ENCODE measurements around the gene PGK1. TPM values are rescaled to one million over a fixed set of nuclear protein-coding genes. Genes with fewer than 3 reads are reported as not detected.
A peak's percentile ranks its signal among the peaks of the same experiment; 100 is the strongest.
"Not testable (repeated sequence)": the region's sequence is repeated elsewhere in the genome, so short reads cannot be mapped to it uniquely, and the experiment has no call there.

The PGK1 gene
- total and polyA plus RNA-seq, 8 donors: 270 to 420 (median 293) TPM

DNA sequence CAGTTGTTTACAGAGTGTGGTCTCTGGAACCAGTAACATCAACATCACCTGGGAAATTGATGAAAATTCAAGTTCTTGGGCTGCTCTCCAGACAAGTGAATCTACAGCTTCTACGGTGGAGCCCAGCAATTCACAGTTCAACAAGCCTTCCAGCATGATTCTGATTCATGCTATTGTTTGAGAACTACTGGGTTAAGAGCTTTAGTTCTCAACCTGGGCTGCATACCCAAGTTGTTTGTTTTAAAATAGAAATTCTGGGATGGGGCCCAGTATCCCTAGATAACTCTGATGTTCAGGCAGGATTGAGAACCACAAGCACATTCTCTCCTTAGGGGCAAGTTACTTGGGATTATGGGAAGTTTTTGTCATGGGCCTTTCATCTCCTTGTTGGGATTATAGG lies 37.9 kb upstream of the PGK1 start:
- Histone ChIP-seq H3K27me3 (no peaks in the 10 kb centered on the region), H3K4me3 (no peak overlapping the region), H3K9me3 (peaks cover 0 to 4% of the 10 kb centered on the region in 2 donors), H3K4me1 (no peaks in the 10 kb centered on the region), H3K36me3 (no peaks in the 10 kb centered on the region), H3K27ac (no peak overlapping the region)
- TF ChIP-seq, protein P1, sequence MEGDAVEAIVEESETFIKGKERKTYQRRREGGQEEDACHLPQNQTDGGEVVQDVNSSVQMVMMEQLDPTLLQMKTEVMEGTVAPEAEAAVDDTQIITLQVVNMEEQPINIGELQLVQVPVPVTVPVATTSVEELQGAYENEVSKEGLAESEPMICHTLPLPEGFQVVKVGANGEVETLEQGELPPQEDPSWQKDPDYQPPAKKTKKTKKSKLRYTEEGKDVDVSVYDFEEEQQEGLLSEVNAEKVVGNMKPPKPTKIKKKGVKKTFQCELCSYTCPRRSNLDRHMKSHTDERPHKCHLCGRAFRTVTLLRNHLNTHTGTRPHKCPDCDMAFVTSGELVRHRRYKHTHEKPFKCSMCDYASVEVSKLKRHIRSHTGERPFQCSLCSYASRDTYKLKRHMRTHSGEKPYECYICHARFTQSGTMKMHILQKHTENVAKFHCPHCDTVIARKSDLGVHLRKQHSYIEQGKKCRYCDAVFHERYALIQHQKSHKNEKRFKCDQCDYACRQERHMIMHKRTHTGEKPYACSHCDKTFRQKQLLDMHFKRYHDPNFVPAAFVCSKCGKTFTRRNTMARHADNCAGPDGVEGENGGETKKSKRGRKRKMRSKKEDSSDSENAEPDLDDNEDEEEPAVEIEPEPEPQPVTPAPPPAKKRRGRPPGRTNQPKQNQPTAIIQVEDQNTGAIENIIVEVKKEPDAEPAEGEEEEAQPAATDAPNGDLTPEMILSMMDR (IDR thresholded peaks at IDR 0.05): no peak
- ATAC-seq (peak; percentile 56), DNase-seq (no peak)
- intact Hi-C loops (cut with DNase I): no loop called here

DNA sequence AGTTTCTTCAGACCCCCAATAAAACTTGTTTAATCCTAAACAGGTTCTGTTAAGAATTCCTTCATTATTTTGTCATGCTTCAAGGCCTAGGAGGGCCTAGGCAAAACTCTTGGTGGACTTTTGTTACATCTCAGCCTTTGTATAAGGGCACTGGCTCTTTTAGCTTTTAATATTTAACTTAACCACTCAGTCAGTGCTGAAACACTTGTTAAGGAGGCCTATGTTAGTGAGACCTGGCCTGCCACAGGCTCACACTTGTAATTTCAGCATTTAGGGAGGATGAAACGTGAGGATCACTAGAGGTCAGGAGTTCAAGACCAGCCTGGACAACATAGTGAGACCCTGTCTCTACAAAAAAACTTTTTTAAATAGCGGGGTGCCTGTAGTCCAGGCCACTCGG lies 32.7 kb upstream of the PGK1 start:
- Histone ChIP-seq H3K36me3 (no peaks in the 10 kb centered on the region), H3K4me1 (no peaks in the 10 kb centered on the region), H3K27me3 (no peaks in the 10 kb centered on the region), H3K4me3 (no peak overlapping the region), H3K27ac (no peak overlapping the region), H3K9me3 (peaks cover 0 to 9% of the 10 kb centered on the region in 2 donors)
- DNase-seq (peak in 1 of 4 donors; percentile 3), ATAC-seq (no peak)
- intact Hi-C loops (cut with DNase I): no loop called here
- TF ChIP-seq, protein P1 (IDR thresholded peaks at IDR 0.05): no peak

DNA sequence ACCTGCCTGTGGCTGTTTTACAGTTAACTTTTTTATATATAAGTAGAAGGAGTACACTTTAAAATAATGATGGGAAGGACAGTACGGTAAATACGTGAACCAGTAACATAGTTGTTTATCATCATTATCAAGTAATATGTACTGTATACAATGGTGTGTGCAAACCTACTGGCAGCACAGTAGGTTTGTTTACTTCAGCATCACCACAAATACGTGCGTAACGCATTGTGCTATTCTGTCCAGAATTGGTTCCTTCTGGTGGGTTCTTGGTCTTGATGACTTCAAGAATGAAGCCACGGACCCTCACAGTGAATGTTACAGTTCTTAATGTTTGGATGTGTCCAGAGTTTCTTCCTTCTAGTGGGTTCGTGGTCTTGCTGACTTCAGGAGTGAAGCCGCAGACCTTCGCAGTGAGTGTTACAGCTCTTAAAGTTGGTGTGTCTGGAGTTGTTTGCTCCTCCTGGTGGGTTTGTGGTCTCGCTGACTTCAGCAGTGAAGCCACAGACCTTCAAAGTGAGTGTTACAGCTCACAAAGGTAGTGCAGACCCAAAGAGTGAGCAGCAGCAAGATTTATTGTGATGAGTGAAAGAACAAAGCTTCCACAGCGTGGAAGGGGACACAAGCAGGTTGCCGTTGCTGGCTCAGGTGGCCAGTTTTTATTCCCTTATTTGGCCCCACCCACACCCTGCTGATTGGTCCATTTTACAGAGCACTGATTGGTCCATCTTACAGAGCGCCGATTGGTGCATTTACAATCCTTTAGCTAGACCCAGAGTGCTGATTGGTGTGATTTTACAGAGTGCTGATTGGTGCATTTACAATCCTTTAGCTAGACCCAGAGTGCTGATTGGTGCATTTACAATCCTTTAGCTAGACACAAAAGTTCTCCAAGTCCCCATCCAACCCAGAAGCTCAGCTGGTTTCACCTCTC lies 30.6 kb upstream of the PGK1 start:
- H3K36me3 ChIP-seq; H3K27ac ChIP-seq; intact Hi-C loops (cut with DNase I); ATAC-seq; DNase-seq; H3K4me1 ChIP-seq; H3K4me3 ChIP-seq; H3K9me3 ChIP-seq; H3K27me3 ChIP-seq: not testable (repeated sequence)

DNA sequence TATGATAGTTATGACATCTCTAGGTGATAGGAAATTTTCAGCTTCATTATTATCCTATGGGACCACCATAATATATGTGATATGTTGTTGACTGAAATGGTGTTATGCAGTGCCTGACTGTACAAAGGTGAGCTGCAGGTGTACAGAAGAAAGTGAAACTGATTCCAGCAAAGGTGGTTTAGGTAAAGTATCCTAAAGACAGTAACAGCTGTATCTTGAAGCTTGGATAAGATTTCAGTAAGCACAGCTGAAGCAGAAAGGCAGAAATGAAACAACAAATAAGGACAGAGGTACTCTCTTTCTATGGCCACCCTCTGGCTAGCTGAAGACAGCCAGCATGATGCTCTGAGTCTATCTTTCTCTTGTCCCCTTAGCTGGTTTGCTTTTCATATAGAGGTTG lies 30.0 kb upstream of the PGK1 start:
- Histone ChIP-seq H3K9me3 (peaks cover 0 to 5% of the 10 kb centered on the region in 2 donors), H3K4me1 (no peaks in the 10 kb centered on the region), H3K27me3 (no peaks in the 10 kb centered on the region), H3K36me3 (no peaks in the 10 kb centered on the region), H3K4me3 (no peak overlapping the region), H3K27ac (no peak overlapping the region)
- ATAC-seq (no peak), DNase-seq (no peak)
- TF ChIP-seq, protein P1 (IDR thresholded peaks at IDR 0.05): no peak
- intact Hi-C loops (cut with DNase I): no loop called here

DNA sequence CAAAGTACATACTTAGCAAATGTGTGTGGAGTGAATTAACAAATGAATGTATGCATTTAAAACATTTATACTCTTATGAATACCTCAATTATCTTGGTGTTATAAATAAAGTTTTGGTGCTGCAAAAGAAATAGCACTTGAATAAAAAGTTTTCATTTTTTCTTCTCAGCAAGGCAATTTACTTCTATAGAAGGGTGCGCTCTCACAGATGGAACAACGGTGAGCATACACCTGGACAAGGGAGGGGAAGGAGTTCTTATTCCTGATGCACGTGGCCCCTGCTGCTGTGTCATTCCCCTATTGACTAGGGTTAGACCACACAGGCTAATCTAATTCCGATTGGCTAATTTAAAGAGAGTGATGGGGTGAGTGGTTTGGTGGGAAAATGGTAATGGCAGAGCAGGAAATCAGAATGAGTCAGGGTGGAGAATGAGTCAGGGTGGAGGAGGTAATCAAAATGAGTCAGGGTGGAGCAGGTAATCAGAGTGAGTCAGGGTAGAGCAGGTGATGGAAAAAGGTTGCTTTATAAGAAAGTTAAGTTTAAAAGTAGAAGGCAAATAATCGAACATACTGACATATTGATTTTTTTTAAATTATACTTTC lies 28.2 kb upstream of the PGK1 start:
- no peak for ATAC-seq
- no peak overlapping the region for H3K4me3 ChIP-seq
- peaks cover 0 to 5% of the 10 kb centered on the region in 2 donors for H3K9me3 ChIP-seq
- TF ChIP-seq, protein P1 (IDR thresholded peaks at IDR 0.05): no peak
- DNase-seq: no peak
- no peaks in the 10 kb centered on the region for H3K4me1 ChIP-seq
- H3K27ac ChIP-seq: no peak overlapping the region
- intact Hi-C loops (cut with DNase I): no loop called here
- no peaks in the 10 kb centered on the region for H3K27me3 ChIP-seq
- no peaks in the 10 kb centered on the region for H3K36me3 ChIP-seq

DNA sequence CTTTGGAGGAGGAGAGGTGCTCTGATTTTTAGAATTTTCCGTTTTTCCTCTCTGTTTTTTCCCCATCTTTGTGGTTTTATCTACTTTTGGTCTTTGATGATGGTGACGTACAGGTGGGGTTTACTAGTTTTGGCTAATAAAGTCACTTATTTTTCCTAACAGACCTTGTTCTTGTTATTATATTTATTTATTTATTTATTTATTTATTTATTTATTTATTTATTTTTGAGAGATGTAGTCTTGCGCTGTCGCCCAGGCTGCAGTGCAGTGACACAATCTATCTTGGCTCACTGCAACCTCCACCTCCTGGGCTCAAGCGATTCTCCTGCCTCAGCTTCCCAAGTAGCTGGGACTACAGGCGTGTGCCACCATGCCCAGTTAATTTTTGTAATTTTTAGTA lies 22.6 kb upstream of the PGK1 start:
- H3K4me1 ChIP-seq; H3K4me3 ChIP-seq; intact Hi-C loops (cut with DNase I); H3K36me3 ChIP-seq; H3K27me3 ChIP-seq; H3K9me3 ChIP-seq; ATAC-seq; DNase-seq; H3K27ac ChIP-seq: not testable (repeated sequence)
